ENCODE measurements around the gene CDC26.
"Not testable (repeated sequence)": the region's sequence is repeated elsewhere in the genome, so short reads cannot be mapped to it uniquely, and the experiment has no call there.

The CDC26 gene

GRCh38 chr9:113247640-113248039 lies 27.7 kb downstream of the CDC26 start:
- no peak overlapping the region for H3K4me3 ChIP-seq (ENCODE audit: low read depth, low read length)
- DNase-seq (ENCODE audit: low read depth) = no peak

DNA sequence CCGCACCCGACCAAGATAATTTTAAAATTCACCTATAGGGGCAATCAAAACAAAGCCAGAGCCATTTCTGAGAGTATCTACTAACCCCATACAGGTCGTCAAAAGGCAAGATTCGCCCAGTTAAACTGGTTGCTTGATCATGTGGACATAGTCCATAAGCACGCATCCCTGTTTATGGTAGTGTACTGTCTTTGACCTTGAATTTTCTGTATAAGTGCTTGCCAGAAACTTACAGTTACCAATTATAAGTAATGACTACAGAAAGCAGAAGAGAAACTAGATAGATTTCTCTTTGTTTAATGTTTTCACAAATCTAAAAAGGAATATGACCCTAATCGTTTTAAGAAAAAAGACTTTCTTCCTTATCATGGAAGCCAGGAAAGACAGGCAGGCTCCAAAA lies 28.4 kb downstream of the CDC26 start:
- DNase-seq (ENCODE audit: low read depth) = no peak
- H3K4me3 ChIP-seq (ENCODE audit: low read depth, low read length) = no peak overlapping the region

- no peak overlapping the region for H3K4me3 ChIP-seq (ENCODE audit: low read depth, low read length)
- no peak for DNase-seq (ENCODE audit: low read depth)
These were observed 29.5 kb downstream of the CDC26 start for GRCh38 chr9:113245894-113246293.

DNA sequence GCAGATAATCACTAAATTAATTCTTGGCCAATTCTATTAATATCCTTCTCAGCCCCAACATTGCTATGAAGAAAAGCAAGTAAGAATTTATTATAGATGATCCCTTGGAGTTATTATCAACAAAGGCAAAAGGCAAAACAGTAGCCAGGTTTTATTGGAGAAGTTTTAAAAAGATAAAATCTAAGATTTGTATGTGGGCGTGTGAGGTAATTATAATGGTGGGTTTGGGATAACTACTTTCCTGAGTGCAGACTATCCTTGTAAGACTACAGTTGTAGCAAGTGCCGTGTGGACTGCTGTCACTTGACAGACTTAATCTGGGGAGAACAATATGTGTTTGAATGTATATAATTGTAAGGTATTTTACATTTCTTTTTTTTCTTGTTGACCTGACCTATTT lies 30.8 kb downstream of the CDC26 start:
- no peak for DNase-seq (ENCODE audit: low read depth)
- H3K4me3 ChIP-seq (ENCODE audit: low read depth, low read length) = no peak overlapping the region

DNA sequence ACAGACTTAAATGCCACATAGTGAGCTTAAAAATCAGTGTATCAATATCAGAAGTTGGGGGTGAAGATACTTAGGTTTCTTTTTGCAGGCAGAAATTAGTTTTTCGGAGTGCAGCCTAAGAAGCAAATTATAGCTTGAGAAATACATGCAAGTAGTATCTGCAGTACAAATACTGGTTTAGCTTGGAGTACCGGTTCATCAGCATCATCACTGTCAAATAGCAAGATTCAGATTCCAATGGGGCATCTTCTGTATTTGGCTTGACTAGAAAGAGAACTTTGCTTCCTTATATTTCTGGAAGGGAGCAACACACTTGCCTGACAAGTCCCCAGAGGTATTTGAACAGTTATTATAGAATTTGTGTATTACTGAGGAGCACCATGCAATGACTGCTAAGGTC lies 34.2 kb downstream of the CDC26 start:
- no peak overlapping the region for H3K4me3 ChIP-seq (ENCODE audit: low read depth, low read length)
- no peak for DNase-seq (ENCODE audit: low read depth)

DNA sequence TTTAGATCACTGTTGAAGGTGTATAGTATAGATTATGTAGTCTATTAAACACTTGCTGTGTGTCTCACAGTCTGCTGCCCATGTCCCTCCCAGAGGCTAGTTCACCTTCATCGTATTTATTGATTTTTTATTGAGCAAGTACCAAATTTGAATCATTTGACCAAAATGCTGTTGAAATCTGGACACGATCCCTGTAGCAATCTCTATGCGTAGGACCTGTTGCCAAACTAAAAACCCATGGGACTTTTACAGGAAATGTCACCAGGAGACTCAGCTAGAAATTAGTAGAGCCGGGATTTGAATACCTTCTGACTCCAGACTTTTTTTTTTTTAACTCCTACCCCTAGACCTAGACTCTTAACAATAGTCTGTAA lies 36.5 kb downstream of the CDC26 start:
- no peak for DNase-seq (ENCODE audit: low read depth)
- no peak overlapping the region for H3K4me3 ChIP-seq (ENCODE audit: low read depth, low read length)

- H3K4me3 ChIP-seq (ENCODE audit: low read depth, low read length) = no peak overlapping the region
These were observed 37.0 kb downstream of the CDC26 start for GRCh38 chr9:113238202-113238858.

DNA sequence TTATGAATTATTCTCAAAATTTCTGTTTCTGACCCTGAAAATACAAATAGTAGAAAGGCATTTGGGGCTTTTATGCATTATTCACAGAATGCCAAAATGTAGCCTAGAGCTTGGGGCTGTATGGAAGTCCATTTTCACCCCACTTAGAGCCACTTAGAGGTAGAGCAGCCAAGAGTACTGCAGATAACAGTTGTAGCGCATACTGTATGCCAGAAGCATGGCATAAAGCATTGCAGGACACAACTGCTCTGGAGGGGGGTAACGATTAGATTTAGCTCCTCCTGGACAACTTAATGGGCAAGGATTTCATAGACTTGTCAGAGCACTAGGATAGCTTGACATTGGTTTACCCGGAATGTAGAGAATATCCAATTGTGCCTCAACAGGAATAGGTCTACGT lies 38.3 kb downstream of the CDC26 start:
- no peak for DNase-seq (ENCODE audit: low read depth)
- H3K4me3 ChIP-seq (ENCODE audit: low read depth, low read length) = no peak overlapping the region

More at GRCh38 chr9:113238202-113238858, 37.0 kb downstream of the CDC26 start:
- no peak for DNase-seq (ENCODE audit: low read depth)

DNA sequence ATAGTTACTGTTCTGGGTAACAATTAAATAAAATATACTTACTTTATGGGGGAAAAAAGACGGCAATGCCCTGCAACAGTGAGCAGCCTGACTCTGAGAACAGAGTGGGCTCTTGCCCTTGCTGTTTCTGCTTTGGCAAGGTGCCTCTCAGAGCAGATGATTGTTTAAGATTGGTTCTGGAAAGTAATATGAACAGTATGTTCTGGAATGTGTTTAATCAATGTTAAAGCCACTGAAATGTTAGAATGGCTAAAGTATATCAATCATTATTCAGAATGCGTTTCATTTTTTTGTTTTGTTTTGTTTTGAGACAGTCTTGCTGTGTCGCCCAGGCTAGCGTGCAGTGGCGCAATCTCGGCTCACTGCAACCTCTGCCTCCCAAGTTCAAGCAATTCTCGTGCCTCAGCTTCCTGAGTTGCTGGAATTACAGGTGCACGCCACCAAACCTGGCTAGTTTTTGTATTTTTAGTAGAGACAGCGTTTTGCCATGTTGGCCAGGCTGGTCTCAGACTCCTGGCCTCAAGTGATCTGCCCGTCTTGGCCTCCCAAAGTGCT lies 39.6 kb downstream of the CDC26 start:
- DNase-seq (ENCODE audit: low read depth); H3K4me3 ChIP-seq (ENCODE audit: low read depth, low read length): not testable (repeated sequence)

- no peak for DNase-seq (ENCODE audit: low read depth)
- no peak overlapping the region for H3K4me3 ChIP-seq (ENCODE audit: low read depth, low read length)
These were observed 43.7 kb downstream of the CDC26 start for GRCh38 chr9:113231701-113232100.

GRCh38 chr9:113228130-113228665 lies 47.2 kb downstream of the CDC26 start:
- H3K4me3 ChIP-seq (ENCODE audit: low read depth, low read length) = no peak overlapping the region
- DNase-seq (ENCODE audit: low read depth) = no peak

- no peak overlapping the region for H3K4me3 ChIP-seq (ENCODE audit: low read depth, low read length)
- no peak for DNase-seq (ENCODE audit: low read depth)
These were observed 47.9 kb downstream of the CDC26 start for GRCh38 chr9:113227436-113227835.

DNA sequence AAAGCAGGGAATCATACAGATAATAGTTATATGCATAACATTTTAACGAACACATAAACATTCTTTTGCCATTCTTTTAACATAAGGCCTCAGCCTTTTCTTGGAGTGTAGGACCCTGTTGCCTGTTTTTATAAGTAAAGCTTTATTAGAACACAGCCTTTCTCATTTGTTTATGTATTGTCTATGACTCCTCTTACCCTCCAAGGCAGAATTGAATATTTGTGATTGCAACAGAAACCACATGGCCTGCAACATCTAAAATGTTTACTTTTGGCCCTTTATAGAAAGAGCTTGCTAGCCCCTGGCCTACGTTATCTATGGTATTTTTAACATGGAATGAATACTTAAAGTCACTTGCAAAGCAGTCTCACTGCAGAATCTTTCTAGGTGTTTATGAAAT lies 51.4 kb downstream of the CDC26 start:
- DNase-seq (ENCODE audit: low read depth) = no peak
- no peak overlapping the region for H3K4me3 ChIP-seq (ENCODE audit: low read depth, low read length)

DNA sequence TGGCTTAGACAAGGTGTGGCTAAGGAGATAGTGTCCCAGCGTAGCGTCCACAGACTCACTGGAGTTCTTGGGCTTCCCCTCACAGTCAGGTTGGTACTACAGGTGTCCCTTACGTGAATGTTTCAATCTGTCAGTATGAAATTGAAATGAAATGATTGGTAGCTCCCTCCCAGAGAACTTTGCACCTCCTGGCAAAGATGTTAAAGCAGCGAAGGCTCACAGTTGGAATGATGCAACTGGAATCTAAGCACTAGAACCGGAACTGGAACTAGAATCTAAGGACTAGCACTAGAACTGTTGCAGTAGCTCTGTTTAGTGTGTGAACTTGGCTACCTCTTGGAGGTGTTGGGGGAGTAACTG lies 52.9 kb downstream of the CDC26 start:
- DNase-seq (ENCODE audit: low read depth) = no peak
- peak overlapping the region; percentile 68 for H3K4me3 ChIP-seq (ENCODE audit: low read depth, low read length)

- DNase-seq (ENCODE audit: low read depth) = no peak
- peak overlapping the region; percentile 68 for H3K4me3 ChIP-seq (ENCODE audit: low read depth, low read length)
These were observed 53.4 kb downstream of the CDC26 start for GRCh38 chr9:113221800-113222481.

DNA sequence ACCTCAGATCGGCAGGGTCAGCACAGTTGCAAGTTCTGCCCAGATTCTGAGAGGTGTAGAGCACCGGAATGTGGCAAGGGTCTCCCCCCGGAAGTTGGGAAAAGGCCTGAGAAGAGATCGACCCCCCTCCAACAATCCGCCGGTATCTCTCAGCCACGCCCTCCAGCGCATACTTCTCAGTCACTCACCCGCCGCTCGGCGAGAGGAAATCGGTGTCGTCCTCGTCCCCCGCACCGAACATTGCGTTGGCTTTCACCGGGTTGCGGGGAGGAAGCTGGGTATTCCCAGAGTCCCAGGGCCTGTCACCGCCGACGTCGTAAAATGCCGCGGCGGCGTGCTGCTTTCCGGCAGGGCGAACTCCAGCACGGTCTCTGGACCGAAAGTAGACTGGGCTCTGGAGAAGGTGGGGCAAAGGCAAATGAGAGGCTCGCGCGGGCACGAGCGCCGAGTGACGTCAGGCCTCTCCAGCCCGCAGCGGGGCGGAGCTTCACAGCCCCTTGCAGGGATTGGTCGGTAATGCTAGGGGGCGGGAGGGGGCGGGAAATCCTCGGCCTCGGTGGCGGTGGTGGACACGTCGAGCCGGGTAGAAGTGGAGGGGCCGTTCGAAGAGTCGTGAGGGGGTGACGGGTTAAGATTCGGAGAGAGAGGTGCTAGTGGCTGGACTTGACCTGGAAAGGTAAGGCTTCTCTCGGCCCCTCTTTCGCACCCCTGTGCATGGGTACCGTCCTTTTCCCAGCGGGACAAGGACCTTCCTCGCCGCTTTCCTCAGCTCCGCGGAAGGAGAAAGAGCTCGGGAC lies 54.2 kb downstream of the CDC26 start, which contains the start of the genes FKBP15 and SLC31A1:
TSS of gene FKBP15 (minus strand) at position 275 of the 797 bp plus-strand sequence. CDS start at position 241, 34 bp downstream.
TSS of gene SLC31A1 (plus strand) at position 542 of the 797 bp plus-strand sequence. CDS start 34,605 bp downstream, outside the sequence.
- peak within 1 kb of the TSS; percentile 68 for H3K4me3 ChIP-seq (ENCODE audit: low read depth, low read length)
- peak; percentile 96 for DNase-seq (ENCODE audit: low read depth)

DNA sequence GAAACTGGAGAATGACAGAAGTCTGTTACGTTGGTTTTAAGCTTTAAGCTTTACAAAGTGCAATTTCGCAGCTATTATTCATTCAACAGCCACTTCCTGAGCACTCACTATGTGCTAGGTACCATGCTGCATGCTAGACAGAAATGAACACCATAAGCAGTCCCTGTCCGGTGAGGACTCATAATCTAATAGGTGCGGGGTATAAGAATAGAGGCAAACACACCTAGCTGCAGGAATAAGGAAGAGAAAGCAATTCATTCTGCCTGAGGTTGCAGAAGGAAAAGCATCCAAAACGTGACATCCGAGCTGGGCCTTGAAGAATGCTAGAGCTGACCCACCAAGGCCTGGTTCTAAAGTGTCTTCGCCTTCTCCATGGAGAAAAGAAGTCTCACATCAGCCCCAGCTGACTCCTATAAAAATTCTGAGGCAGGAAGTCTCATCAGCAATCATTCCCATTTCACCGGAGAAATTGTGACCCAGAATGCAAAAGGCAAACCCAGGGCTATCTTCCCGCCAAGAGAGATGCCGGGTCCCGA lies 54.8 kb downstream of the CDC26 start:
- no peak for DNase-seq (ENCODE audit: low read depth)
- H3K4me3 ChIP-seq (ENCODE audit: low read depth, low read length) = peak overlapping the region; percentile 68

- H3K4me3 ChIP-seq (ENCODE audit: low read depth, low read length) = peak overlapping the region; percentile 68
- DNase-seq (ENCODE audit: low read depth) = no peak
These were observed 55.4 kb downstream of the CDC26 start for GRCh38 chr9:113219969-113220368.

- no peak for DNase-seq (ENCODE audit: low read depth)
- peak overlapping the region; percentile 68 for H3K4me3 ChIP-seq (ENCODE audit: low read depth, low read length)
These were observed 56.0 kb downstream of the CDC26 start for GRCh38 chr9:113219186-113219936.

Data from skeletal muscle cell (primary cell).